Endothelial cell (in vitro differentiated cells): ENCODE results near the gene HMGCR. TPM values are rescaled to one million over a fixed set of nuclear protein-coding genes. Genes with fewer than 3 reads are reported as not detected.
"Not testable (repeated sequence)": the region's sequence is repeated elsewhere in the genome, so short reads cannot be mapped to it uniquely, and the experiment has no call there.

ENCODE experiments used
- DNase-seq: peaks from one replicate; pipeline ENCODE4 v3.0.0; 2021; ENCODE audit warnings: low spot score
- H3K27ac Mint-ChIP-seq: one replicate; pipeline ENCODE4 v1.8.0; 2021; ENCODE audit warnings: mixed read lengths, inconsistent platforms; ENCODE audit not compliant: unreplicated experiment
- H3K27me3 Mint-ChIP-seq: one replicate; pipeline ENCODE4 v1.8.0; 2021; ENCODE audit warnings: mild to moderate bottlenecking, moderate library complexity, mixed read lengths, inconsistent platforms; ENCODE audit not compliant: unreplicated experiment
- H3K36me3 Mint-ChIP-seq: one replicate; pipeline ENCODE4 v1.8.0; 2021; ENCODE audit warnings: mild to moderate bottlenecking, low read depth, mixed read lengths, inconsistent platforms; ENCODE audit not compliant: unreplicated experiment
- H3K4me1 Mint-ChIP-seq: one replicate; pipeline ENCODE4 v1.8.0; 2021; ENCODE audit warnings: mild to moderate bottlenecking, mixed read lengths, inconsistent platforms; ENCODE audit not compliant: unreplicated experiment
- H3K4me3 Mint-ChIP-seq: one replicate; pipeline ENCODE4 v1.8.0; 2021; ENCODE audit warnings: mild to moderate bottlenecking, mixed read lengths, inconsistent platforms; ENCODE audit not compliant: unreplicated experiment
- H3K9me3 Mint-ChIP-seq: one replicate; pipeline ENCODE4 v1.8.0; 2021; ENCODE audit warnings: mixed read lengths, inconsistent platforms; ENCODE audit not compliant: unreplicated experiment
- CTCF ChIP-seq: fragments of 200-600 bp; sonication (generic); IDR thresholded peaks from one replicate; pipeline ENCODE4 v1.5.0; 2021; ENCODE audit warnings: antibody characterized with exemption; ENCODE audit not compliant: unreplicated experiment
- total RNA-seq: library from RNA; stranded (reverse); fragmentation: NEBNext Ultra II Directional; extraction: Animal tissue kit (Norgen Biotek cat#: 25700); gene quantifications from one replicate; pipeline ENCODE4 v1.2.1, GENCODE V29; 2021; ENCODE audit not compliant: unreplicated experiment

The HMGCR gene
- total RNA-seq, 1 donor from 2014 or later: 145 TPM

GRCh38 chr5:75310212-75310611, 26.8 kb upstream of the HMGCR start:
- Mint-ChIP-seq H3K27ac (no peak overlapping the region), H3K4me3 (no peak overlapping the region), H3K4me1 (no peaks in the 10 kb centered on the region), H3K27me3 (no peaks in the 10 kb centered on the region), H3K9me3 (no peaks in the 10 kb centered on the region), H3K36me3 (no peaks in the 10 kb centered on the region)
- no peak for DNase-seq
- no peak for TF ChIP-seq CTCF

DNA sequence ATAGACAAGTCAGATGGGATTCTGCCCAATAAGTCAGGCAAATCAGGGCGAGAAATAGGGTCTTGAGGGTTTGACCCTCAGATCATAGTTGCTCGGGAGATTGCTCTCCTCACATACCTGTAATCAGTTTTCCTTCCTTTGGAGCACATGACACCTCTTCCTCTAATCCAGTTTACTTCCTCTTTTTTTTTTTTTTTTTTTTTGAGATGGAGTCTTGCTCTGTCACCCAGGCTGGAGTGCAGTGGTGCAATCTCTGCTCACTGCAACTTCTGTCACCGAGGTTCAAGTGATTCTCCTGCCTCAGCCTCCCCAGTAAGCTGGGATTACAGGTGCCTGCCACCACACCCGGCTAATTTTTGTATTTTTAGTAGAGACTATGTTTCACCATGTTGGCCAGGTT, 17.9 kb upstream of the HMGCR start:
- not testable (repeated sequence) for H3K4me3 Mint-ChIP-seq, H3K27me3 Mint-ChIP-seq, DNase-seq, H3K4me1 Mint-ChIP-seq, H3K36me3 Mint-ChIP-seq, H3K27ac Mint-ChIP-seq, H3K9me3 Mint-ChIP-seq

DNA sequence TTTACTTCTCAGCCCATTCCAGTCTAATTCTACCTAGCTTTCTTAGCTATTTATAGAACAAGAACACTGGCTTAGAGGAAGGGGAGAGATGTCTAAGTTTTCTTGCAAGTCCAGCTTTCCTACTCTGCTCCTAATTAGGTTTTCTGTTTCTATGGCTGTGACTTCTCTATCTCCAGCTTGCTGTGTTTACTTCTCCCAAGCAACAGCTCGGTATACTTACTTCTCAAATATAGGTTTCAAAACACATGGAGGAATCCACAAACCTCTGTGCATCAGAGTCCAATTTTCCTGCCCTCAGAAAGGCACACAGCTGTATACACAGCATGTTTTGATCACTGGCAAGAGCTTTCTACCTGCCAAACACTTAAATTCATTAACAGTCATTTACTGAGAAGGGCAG, 17.4 kb upstream of the HMGCR start:
- no peak for TF ChIP-seq CTCF
- Mint-ChIP-seq H3K27me3 (no peaks in the 10 kb centered on the region), H3K4me3 (no peak overlapping the region), H3K4me1 (peaks cover 4% of the 10 kb centered on the region), H3K36me3 (no peaks in the 10 kb centered on the region), H3K9me3 (no peaks in the 10 kb centered on the region), H3K27ac (no peak overlapping the region)
- DNase-seq: no peak

DNA sequence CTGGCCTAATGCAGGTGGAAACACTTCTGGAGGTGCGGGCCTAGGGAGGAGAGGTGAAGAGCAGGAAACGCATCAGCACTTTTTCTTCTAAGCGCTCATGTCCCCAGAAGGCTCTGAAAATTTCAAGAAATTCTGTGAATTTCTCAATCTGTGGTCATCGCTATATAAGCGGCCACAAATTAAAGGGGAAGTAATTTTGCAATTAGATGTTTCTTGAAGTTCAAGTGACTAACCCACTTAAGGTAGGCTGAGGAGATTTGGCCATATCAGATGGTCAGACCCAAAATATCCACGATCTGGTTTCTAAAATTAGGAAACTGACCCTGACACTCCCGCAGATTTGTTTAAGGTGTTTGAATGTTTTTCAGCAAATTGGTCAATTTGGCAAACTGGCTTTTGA, 16.6 kb upstream of the HMGCR start:
- no peak for TF ChIP-seq CTCF

DNA sequence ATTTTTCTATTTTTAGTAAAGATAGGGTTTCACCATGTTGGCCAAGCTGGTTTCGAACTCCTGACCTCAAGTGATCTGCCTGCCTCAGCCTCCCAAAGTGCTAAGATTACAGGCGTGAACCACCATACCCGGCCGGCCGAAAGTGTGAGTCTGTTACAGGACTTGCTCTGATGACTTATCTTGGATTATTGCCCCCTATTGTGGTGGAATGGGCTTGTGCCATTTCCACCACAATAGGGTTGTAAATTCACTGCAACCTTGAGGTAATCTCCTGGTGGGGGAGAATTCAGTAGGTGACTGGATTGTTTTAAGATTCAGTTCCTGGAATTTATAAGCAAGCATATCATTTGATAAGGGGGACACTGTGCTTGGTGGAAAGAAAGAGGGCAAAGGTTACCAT, 15.0 kb upstream of the HMGCR start:
- TF ChIP-seq CTCF: no peak
- Mint-ChIP-seq H3K36me3 (no peaks in the 10 kb centered on the region), H3K27ac (no peak overlapping the region), H3K27me3 (no peaks in the 10 kb centered on the region), H3K4me3 (no peak overlapping the region), H3K9me3 (no peaks in the 10 kb centered on the region), H3K4me1 (peaks cover 4% of the 10 kb centered on the region)
- DNase-seq: no peak

More for the DNA sequence above, 16.6 kb upstream of the HMGCR start:
- H3K4me3 Mint-ChIP-seq: no peak overlapping the region
- H3K27ac Mint-ChIP-seq: no peak overlapping the region
- peaks cover 4% of the 10 kb centered on the region for H3K4me1 Mint-ChIP-seq
- H3K36me3 Mint-ChIP-seq: no peaks in the 10 kb centered on the region
- no peaks in the 10 kb centered on the region for H3K9me3 Mint-ChIP-seq
- no peaks in the 10 kb centered on the region for H3K27me3 Mint-ChIP-seq
- no peak for DNase-seq

DNA sequence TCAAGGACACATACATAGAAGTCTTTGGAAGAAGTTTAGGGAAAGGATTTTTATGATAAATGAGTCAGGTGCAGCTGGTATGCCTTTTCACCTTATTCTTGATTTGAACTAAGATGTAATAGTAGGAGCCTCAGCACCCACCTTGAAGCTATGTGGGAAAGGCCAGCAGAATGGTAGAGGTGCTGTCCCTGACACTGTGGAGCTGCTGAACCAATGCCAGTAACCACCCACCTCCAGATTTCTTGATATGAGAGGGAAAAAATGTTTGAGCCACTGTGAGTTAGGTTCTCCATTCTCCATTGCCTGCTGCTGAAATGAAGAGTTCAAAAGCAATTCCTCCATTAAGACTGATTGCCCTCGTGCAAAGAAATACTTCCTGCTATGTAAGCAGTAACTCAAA, 12.2 kb upstream of the HMGCR start:
- no peak for TF ChIP-seq CTCF
- no peaks in the 10 kb centered on the region for H3K36me3 Mint-ChIP-seq
- no peak overlapping the region for H3K27ac Mint-ChIP-seq
- no peak overlapping the region for H3K4me3 Mint-ChIP-seq
- DNase-seq: no peak
- H3K4me1 Mint-ChIP-seq: no peaks in the 10 kb centered on the region
- no peaks in the 10 kb centered on the region for H3K9me3 Mint-ChIP-seq
- no peaks in the 10 kb centered on the region for H3K27me3 Mint-ChIP-seq
